GM13976 (cell line): ENCODE results near the gene EHMT1.
"Not testable (repeated sequence)": the region's sequence is repeated elsewhere in the genome, so short reads cannot be mapped to it uniquely, and the experiment has no call there.

Experiments
- DNase-seq: peaks from one replicate; pipeline ENCODE4 v3.0.0; 2012; ENCODE audit warnings: low spot score
- CTCF ChIP-seq: IDR thresholded peaks from 2 replicates; pipeline ENCODE4 v1.5.1; 2012; ENCODE audit warnings: borderline replicate concordance, mild to moderate bottlenecking; ENCODE audit not compliant: insufficient read depth; ENCODE audit errors: extremely low read depth, missing control alignments, control extremely low read depth
- in situ Hi-C: fragments of 300-500 bp; cut with MboI; formaldehyde crosslinking; loops from one replicate; pipeline ENCODE4 v1.12.0; 2022; ENCODE audit warnings: low sequenced_read_pairs, mixed read lengths, inconsistent platforms; ENCODE audit not compliant: unreplicated experiment

Gene EHMT1

GRCh38 chr9:137590469-137591383 lies 28.1 kb upstream of the EHMT1 start, which contains the start of gene ZMYND19:
TSS of gene ZMYND19 (minus strand) at chr9:137590512. CDS start at chr9:137590263, 249 bp downstream.
- peak; percentile 100 for DNase-seq
- in situ Hi-C loops = no loop called here
- no peak for TF ChIP-seq CTCF

GRCh38 chr9:137592767-137593166 lies 26.0 kb upstream of the EHMT1 start:
- TF ChIP-seq CTCF = no peak
- in situ Hi-C loops = no loop called here
- DNase-seq = no peak

GRCh38 chr9:137593176-137593575 lies 25.6 kb upstream of the EHMT1 start:
- in situ Hi-C loops = no loop called here
- no peak for DNase-seq
- no peak for TF ChIP-seq CTCF

GRCh38 chr9:137596577-137596976 lies 22.2 kb upstream of the EHMT1 start:
- in situ Hi-C loops, DNase-seq: not testable (repeated sequence)

- no peak for DNase-seq
- no peak for TF ChIP-seq CTCF
- in situ Hi-C loops = no loop called here
Measured at GRCh38 chr9:137598943-137599342, 19.9 kb upstream of the EHMT1 start.

GRCh38 chr9:137602661-137603060 lies 16.1 kb upstream of the EHMT1 start:
- TF ChIP-seq CTCF = no peak
- in situ Hi-C loops = no loop called here
- no peak for DNase-seq

- DNase-seq = no peak
- TF ChIP-seq CTCF = no peak
- in situ Hi-C loops = no loop called here
Measured at GRCh38 chr9:137603879-137604278, 14.9 kb upstream of the EHMT1 start.
